Endothelial cell (in vitro differentiated cells): ENCODE data around the gene MXRA8. TPM values are rescaled to one million over a fixed set of nuclear protein-coding genes. Genes with fewer than 3 reads are reported as not detected.

Experiments
- DNase-seq: peaks from one replicate; pipeline ENCODE4 v3.0.0; 2021; ENCODE audit warnings: low spot score
- H3K27ac Mint-ChIP-seq: one replicate; pipeline ENCODE4 v1.8.0; 2021; ENCODE audit warnings: mixed read lengths, inconsistent platforms; ENCODE audit not compliant: unreplicated experiment
- H3K27me3 Mint-ChIP-seq: one replicate; pipeline ENCODE4 v1.8.0; 2021; ENCODE audit warnings: mild to moderate bottlenecking, moderate library complexity, mixed read lengths, inconsistent platforms; ENCODE audit not compliant: unreplicated experiment
- H3K36me3 Mint-ChIP-seq: one replicate; pipeline ENCODE4 v1.8.0; 2021; ENCODE audit warnings: mild to moderate bottlenecking, low read depth, mixed read lengths, inconsistent platforms; ENCODE audit not compliant: unreplicated experiment
- H3K4me1 Mint-ChIP-seq: one replicate; pipeline ENCODE4 v1.8.0; 2021; ENCODE audit warnings: mild to moderate bottlenecking, mixed read lengths, inconsistent platforms; ENCODE audit not compliant: unreplicated experiment
- H3K4me3 Mint-ChIP-seq: one replicate; pipeline ENCODE4 v1.8.0; 2021; ENCODE audit warnings: mild to moderate bottlenecking, mixed read lengths, inconsistent platforms; ENCODE audit not compliant: unreplicated experiment
- H3K9me3 Mint-ChIP-seq: one replicate; pipeline ENCODE4 v1.8.0; 2021; ENCODE audit warnings: mixed read lengths, inconsistent platforms; ENCODE audit not compliant: unreplicated experiment
- total RNA-seq: library from RNA; stranded (reverse); fragmentation: NEBNext Ultra II Directional; extraction: Animal tissue kit (Norgen Biotek cat#: 25700); gene quantifications from one replicate; pipeline ENCODE4 v1.2.1, GENCODE V29; 2021; ENCODE audit not compliant: unreplicated experiment
- TF ChIP-seq, protein P1 (sequence below): fragments of 200-600 bp; sonication (generic); IDR thresholded peaks from one replicate; pipeline ENCODE4 v1.5.0; 2021; ENCODE audit warnings: antibody characterized with exemption; ENCODE audit not compliant: unreplicated experiment

MXRA8 gene
- total RNA-seq, 1 donor from 2014 or later, result 0.64 TPM

DNA sequence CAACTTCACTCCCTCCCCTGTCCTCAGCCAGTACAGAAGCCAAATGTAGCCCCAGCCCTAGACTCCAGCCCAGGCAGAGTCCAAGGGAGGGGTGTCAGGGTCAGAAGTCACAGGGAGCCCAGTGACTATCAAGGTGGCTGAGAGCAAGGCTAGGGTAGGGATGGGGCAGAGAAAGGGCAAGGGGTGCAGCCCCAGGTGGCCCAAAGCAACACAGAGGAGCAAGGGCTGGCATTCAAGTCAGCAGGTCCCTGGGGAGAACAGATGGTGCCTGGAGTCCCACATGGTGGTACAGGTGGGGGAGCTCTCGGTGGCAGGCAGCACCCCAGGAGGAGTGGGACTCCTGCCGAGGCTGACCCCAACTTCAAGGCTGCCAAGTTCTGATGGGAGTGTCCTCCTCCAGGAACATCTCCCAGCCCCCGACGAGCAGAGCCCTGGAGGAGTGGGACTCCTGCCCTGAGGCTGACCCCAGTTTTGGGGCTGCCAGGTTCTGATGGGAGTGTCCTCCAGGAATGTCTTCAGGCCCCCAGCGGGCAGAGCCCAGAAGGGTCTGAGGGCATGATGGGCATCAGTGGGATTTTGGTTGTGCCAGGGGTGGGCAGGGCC, 5.5 kb downstream of the MXRA8 start:
- Mint-ChIP-seq H3K36me3 (peaks cover 6% of the 10 kb centered on the region), H3K27ac (no peak overlapping the region), H3K27me3 (peaks cover 23% of the 10 kb centered on the region), H3K4me1 (peaks cover 4% of the 10 kb centered on the region), H3K9me3 (no peaks in the 10 kb centered on the region), H3K4me3 (no peak overlapping the region)
- DNase-seq, result no peak
- TF ChIP-seq, protein P1, sequence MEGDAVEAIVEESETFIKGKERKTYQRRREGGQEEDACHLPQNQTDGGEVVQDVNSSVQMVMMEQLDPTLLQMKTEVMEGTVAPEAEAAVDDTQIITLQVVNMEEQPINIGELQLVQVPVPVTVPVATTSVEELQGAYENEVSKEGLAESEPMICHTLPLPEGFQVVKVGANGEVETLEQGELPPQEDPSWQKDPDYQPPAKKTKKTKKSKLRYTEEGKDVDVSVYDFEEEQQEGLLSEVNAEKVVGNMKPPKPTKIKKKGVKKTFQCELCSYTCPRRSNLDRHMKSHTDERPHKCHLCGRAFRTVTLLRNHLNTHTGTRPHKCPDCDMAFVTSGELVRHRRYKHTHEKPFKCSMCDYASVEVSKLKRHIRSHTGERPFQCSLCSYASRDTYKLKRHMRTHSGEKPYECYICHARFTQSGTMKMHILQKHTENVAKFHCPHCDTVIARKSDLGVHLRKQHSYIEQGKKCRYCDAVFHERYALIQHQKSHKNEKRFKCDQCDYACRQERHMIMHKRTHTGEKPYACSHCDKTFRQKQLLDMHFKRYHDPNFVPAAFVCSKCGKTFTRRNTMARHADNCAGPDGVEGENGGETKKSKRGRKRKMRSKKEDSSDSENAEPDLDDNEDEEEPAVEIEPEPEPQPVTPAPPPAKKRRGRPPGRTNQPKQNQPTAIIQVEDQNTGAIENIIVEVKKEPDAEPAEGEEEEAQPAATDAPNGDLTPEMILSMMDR, result no peak

DNA sequence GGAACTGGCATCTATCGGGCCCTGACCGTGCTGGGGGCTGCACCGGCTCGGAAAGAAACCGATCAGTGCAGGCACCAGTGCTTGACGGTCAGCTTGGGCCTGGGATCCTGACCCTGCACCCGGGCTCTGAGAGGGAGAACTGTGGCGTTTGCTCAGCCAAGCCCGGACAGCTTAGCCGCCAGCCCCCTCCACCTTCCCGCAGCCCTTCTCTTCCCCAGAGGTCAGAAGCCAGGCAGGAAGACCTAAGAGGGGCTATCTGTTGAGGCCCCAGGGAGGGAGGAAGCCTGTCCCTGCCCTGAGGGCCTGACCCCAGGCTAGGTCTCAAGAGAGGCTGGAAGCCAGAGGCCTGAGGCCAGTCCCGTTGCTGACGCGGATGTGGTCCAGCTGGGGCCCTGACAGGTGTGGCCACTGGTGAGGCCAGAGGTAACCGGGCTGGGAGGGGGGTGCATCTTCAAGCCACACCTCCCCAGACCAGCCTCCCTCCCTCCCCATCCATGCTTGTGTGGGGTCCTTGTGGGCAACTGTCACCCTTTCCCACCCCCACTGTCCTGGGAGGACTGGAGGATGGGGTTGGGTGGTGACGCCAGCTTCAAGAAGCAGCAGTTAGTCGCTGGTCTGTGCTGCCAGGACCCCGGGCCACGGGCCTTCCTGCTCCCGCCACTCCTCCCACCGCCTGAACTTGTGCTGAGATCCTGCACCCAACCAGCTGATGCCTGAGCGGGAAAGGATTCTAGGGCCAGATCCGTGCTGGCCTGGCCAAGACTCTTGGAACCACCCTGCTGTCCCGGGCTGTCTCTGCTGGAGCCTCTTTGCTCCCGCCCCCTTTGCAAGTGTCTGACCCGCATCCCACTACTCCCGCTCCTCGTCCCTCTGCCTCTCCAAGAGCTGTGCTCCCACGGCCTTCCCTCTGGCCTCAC, 6.6 kb downstream of the MXRA8 start:
- TF ChIP-seq, protein P1, result no peak
- Mint-ChIP-seq H3K9me3 (no peaks in the 10 kb centered on the region), H3K27ac (peak overlapping the region; percentile 61), H3K36me3 (peaks cover 6% of the 10 kb centered on the region), H3K4me1 (peaks cover 4% of the 10 kb centered on the region), H3K27me3 (peaks cover 23% of the 10 kb centered on the region), H3K4me3 (peak overlapping the region; percentile 84)
- no peak for DNase-seq

DNA sequence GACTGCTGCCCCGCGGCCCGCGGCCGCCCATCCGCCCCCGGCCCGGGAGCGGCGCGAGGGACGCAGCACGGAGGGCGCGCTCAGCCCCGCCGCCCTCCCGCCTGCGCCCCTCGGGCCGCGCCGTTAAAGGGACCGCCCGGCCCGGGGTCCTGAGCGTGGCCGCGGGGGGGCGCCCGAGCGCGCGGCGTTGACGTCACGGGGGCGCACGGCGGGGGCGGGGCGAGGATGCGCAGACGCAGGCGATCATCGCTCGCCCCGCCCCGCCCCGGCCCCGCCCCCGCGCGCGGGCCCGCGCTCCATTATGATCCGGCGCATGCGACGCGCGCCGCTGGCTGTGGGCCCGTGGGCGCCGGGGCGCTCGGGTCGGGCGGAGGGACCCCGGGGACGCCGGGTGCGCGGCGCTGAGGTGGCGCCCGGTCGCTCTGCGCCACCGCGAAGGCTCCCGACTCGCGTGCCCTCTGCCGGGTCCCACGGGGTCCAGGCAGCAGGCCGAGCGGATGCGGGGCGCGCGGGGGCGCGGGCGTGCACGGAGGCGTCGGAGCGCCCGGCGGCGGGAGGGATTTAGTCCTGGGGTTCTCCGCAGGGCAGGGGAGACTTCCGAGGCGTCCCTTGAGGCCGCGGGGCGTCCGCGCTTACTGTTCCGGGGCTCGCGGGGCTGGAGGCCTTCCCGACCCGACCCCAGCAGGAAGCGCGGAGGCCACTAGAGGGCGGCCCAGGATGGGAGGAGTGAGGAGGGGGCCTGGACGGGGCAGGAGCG, 8.9 kb downstream of the MXRA8 start, which contains the start of gene DVL1:
DVL1 (minus strand) TSS at position 163 of the 757 bp plus-strand sequence. CDS start 353 bp downstream, outside the sequence.
- peak within 1 kb of the TSS; percentile 84 for H3K4me3 Mint-ChIP-seq
- TF ChIP-seq, protein P1, result peak; percentile 50
- DNase-seq, result peak; percentile 82
- peaks cover 6% of the 10 kb centered on the region for H3K36me3 Mint-ChIP-seq
- H3K9me3 Mint-ChIP-seq, result no peaks in the 10 kb centered on the region
- peaks cover 4% of the 10 kb centered on the region for H3K4me1 Mint-ChIP-seq
- no peak within 1 kb of the TSS for H3K27ac Mint-ChIP-seq
- peaks cover 24% of the 10 kb centered on the region for H3K27me3 Mint-ChIP-seq

DNA sequence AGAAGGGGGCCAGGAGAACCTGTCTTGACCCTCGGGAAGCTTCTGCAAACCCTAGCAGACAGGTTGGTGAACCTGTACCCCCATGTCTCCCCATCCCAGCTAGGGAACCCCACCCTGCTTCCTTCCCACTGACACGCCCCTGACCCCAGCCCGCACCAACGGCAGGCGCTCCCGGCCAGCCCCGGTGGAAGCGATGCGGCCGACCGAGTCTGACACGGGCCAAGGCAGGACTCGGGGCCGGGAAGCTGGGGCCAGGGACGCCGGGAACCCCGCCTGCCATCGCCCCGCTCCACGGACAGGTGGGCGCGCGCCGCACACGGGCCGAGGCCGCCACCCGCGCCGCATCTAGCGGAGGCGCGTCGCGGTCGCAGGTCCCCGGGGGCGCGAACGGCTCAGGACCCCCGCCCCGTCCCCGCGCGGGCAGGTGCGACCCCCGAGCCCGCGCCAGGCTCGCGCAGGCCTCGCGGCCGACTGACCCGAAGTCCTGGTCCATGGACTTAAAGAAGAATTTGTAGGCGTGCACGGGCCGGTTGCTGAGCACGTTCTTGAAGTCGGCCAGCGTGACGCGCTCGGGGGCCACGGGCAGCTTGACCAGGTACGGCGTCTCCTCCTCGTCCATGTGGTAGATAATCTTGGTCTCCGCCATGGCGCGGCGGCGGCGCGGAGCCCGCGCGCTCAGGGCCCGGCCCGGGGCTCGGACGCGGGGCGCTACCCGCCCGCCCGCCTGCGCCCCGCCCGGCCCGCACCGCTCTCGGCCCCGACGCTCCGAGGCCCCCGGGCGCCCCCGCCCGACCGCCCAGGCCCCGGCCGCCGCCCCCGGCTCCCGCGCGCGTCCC, 9.7 kb downstream of the MXRA8 start:
- Mint-ChIP-seq H3K4me1 (peaks cover 4% of the 10 kb centered on the region), H3K27ac (no peak overlapping the region), H3K4me3 (peak overlapping the region; percentile 84), H3K36me3 (peaks cover 6% of the 10 kb centered on the region), H3K27me3 (peaks cover 18% of the 10 kb centered on the region), H3K9me3 (no peaks in the 10 kb centered on the region)
- TF ChIP-seq, protein P1, result no peak
- DNase-seq, result no peak
